ENCODE measurements around the gene MMD2.
A peak's percentile ranks its signal among the peaks of the same experiment; 100 is the strongest.
"Not testable (repeated sequence)": the region's sequence is repeated elsewhere in the genome, so short reads cannot be mapped to it uniquely, and the experiment has no call there.

Gene MMD2

DNA sequence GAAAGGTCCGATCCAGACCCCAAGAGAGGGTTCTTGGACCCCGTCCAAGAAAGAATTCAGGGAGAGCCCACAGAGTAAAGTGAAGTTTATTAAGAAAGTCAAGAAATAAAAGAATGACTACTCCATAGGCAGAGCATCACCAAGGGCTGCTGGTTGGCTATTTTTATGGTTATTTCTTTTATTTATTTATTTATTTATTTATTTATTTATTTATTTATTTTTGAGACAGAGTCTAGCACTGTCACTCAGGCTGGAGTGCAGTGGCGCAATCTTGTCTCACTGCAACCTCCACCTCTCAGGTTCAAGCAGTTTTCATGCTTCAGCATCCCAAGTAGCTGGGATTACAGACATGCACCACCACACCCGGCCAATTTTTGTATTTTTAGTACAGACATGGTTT is 65.8 kb downstream of the MMD2 start:
- DNase-seq: not testable (repeated sequence)

DNA sequence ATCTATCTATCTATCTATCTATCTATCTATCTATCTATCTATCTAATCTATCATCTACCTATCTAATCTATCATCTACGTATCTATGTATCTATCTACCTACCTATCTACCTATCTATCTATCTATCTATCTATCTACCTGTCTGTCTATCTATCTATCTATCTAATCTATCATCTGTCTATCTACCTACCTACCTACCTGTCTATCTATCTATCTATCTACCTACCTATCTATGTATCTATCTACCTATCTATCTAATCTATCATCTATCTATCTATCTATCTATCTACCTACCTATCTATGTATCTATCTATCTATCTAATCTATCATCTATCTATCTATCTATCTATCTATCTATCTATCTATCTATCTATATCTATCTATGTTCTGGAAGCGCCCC is 67.5 kb downstream of the MMD2 start:
- not testable (repeated sequence) for DNase-seq

DNA sequence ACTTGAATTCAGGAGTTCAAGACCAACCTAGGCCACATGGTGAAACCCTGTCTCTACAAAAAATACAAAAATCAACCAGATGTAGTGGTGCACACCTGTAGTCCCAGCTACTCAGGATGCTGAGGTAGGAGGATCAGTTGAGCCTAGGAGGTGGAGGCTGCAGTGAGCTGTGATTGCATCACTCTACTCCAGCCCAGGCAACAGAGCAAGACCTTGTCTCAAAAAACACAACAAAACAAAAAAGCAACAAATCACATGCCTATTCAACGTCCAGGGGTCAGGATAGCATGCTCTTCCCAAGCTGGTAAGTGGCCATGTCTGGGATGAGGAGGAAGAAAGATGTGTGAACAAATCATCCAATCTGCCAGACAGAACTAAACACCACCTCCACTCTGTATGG is 69.3 kb downstream of the MMD2 start:
- no peak for DNase-seq

DNA sequence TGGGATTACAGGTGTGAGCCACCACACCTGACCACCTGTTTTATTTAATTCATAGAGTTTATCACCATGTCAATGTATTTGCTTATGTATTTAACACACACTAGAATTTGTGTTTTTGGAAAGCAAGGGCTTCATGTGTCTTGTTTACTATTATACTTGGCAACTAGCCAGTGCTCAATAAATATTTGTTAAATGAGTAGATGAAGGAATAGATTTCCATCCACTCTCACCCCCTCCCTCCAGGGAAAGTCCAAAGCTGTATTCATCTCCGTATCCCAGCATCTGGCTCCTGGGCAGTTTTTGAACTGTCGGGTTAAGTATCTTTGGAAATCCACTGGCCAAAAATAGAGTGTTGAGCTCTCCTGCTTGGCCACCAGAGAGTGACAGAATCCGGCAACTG is 70.8 kb downstream of the MMD2 start:
- DNase-seq: no peak

DNA sequence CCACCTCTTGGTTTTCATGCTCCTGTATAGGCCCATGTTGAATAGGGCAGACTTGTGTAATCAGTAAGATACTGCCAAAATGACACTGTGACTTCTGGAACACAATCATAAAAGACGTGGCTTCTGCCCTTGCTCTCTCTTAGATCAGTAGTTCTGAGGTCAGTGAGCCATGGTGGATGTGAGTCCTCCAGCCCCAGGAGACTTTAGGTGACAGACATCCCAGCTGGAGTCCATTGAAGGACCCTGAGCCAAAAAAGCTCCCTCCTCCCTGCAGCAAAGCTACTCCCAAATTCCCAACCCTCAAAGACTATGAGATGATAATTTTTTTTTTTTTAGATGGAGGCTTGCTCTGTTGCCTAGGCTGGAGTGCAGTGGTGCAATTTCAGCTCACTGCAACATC is 72.3 kb downstream of the MMD2 start:
- no peak for DNase-seq

DNA sequence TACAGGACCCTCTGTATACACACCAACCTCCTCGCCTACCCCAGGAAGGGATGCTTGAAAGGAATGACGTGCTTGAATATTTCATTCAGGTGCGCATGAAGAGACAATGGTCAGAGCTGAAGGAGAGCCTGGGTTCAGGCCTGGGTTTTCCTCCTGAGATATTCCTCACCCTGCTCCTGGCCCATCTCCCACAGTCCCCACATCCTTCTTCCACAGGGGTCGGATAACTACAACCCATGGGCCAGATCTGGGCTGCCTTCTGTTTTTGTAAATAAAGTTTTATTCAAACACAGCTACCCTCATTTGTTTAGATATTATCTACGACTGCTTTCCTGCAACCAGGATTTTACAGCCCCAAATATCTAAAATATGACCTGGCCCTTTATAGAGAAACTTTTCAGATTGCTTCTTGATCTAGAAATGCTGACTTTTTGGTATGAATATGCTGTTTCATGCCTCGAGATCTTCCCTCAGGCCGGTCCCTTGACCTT is 73.6 kb downstream of the MMD2 start:
- no peak for DNase-seq

DNA sequence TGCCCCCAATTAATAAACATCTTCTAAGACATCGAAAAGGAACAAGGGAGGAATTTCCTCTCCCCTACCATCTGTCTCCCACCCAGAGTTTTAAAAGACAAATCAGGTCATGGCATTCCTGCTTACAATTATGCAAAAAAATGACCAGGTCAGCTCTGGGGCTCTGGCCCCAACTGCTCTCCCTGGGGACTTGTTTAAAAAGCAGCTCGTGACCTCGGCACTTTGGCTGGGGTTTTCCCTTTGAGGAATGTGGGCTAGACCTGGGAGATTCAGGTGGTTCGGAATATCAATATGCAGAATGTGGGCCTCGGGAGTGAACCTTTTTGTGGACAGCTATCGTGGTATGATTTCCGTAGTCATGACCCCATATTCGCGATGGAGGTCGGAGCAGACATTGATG is 74.8 kb downstream of the MMD2 start:
- no peak for DNase-seq

DNA sequence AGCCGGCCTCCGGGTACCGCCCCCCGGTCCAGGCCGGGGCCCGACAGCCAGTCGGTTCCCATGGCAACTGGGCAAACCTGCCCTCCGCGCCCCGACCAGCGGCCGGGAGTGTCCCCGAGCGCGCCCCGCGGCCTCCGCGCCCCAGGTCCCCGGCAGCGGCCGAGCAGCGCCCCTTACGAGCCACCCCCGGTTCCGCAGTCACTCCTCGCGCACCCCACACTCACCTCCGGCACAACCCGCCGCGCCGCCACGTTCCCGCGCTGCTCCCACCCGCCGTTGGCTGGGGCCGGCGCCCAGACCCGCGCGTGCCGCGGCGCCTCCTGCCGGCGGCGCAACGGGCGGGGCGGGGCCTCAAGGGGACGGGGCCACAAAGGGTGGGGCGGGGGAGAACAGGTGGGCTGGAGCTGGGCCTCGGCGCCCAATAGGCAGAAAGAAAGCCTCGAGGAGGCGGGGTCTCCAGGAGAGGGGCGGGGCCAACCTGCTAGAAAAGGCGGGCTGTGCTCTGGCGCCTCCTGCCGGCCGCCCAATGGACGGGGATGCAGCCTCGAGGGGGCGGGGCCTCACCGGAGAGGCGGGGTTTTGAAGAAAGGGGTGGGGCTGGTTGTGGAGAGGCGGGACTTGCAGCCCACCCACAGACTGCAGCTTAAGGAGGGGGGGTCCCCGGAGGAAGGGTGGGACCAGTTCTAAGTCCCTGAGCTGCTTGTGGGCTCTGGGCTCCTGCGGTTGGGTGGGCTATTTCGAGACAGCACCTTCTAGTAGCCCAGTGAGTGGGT is 75.4 kb downstream of the MMD2 start, which contains the start of gene RADIL:
Gene RADIL (minus strand): TSS at position 345 of the 773 bp plus-strand sequence. CDS start 5,577 bp downstream, outside the sequence.
- DNase-seq: peak; percentile 87

DNA sequence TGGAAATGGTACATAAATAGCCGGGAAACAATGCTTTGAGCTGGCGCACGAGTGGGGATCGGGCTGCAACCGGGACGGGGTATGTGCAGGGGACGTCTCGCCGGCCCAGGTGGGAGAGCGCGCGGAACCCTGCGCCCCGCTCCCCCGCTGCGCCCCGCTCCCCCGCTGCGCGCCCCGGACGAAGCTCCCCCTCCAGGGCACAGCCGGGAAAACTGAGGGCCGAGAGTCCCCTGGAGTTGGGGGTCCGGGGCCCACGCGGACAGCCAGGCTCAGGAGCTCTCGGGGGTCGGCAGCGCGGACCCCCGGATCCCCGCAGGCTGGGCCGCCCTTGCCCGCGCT is 76.0 kb downstream of the MMD2 start:
- no peak for DNase-seq

DNA sequence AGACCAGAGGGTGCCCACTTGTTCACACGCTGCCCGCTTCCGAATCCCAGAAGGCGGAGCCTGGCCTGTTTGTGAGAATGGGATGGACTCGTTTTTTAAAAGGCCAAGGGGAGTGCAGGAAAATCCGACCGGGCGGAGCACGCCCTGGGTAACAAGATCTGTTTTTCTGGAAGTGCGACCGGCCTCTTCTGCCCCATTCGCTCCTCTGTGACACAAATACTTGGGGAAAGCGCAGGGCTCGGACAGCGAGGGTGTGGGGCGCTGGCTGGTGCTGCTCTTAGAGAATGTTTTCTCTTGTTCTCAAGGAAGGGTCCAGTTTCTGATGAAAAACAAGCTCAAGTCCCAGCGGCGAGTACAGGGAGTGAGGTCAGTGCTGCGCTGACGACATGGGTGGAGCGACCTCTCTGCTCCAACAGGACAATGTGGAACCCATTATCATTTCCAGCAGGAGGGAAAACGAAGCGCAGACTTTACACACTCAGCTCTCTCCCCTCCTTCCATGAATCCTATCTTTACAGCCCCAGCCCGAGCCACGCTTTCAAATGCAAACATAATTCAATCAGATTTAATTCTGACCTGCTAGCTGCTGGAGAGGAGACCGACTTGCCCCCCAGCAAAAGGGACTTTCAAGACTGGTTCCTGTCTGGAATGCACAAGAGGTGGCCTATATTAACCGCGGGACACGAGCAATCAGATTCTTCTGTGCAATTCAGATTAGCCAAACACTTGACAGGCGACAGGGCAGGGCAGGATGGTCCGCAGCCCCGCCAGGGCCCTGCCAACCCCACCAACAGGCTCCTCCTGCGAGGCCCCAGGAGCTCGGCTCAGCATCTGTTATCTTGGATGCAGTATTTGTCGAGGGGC is 76.6 kb downstream of the MMD2 start:
- DNase-seq: peak; percentile 22

DNA sequence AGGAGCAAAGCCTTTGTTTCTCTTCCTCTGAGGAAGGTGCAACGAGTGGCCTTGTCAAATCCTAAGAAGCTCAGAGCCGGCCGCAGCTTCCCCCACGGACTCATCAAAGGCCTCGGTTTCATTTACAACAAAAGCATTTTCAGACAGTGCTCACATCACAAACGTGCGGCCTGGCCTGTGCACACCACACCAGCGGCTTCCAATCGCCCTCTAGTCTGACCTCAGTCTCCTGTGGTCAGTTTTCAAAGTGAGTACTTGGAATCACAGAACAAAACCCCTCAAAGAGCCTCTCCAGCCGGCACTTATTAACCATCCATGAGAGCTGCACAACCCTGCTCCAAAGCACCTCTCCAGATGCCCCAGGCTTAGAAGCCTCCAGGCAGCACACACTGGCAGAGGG is 78.8 kb downstream of the MMD2 start:
- DNase-seq: no peak

DNA sequence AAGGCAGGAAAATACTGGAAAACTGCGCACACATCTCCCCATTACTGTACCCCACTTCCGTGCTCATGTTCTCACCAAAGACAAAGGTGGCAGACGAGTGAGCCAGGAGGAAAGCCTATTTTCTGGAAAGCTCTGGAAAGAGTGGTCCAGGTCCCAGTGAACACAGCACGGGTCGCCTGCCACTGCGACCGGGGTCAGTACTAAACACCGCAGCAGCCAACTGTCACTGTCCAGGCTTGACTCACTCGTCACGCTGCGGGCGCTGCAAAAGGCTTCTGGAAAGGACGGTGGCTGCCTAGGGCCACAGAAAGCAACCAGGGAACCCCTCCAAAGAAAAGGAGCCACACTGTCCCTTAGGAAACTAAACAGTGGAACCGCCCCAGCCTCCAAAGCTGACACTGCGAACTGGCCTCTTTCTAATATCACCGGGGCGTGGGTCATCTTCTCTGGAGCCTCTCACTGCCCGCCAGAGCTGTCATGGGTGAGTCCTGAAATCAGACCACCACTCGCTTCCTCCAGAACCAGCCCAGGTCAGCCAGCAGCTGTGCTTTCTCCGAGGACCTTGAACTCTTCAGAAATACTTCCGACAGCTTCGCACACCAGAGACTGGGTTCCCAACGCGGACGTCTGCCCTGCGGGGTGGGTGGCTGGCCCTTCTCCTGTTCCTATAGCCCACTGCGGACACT is 79.4 kb downstream of the MMD2 start:
- DNase-seq: no peak

DNA sequence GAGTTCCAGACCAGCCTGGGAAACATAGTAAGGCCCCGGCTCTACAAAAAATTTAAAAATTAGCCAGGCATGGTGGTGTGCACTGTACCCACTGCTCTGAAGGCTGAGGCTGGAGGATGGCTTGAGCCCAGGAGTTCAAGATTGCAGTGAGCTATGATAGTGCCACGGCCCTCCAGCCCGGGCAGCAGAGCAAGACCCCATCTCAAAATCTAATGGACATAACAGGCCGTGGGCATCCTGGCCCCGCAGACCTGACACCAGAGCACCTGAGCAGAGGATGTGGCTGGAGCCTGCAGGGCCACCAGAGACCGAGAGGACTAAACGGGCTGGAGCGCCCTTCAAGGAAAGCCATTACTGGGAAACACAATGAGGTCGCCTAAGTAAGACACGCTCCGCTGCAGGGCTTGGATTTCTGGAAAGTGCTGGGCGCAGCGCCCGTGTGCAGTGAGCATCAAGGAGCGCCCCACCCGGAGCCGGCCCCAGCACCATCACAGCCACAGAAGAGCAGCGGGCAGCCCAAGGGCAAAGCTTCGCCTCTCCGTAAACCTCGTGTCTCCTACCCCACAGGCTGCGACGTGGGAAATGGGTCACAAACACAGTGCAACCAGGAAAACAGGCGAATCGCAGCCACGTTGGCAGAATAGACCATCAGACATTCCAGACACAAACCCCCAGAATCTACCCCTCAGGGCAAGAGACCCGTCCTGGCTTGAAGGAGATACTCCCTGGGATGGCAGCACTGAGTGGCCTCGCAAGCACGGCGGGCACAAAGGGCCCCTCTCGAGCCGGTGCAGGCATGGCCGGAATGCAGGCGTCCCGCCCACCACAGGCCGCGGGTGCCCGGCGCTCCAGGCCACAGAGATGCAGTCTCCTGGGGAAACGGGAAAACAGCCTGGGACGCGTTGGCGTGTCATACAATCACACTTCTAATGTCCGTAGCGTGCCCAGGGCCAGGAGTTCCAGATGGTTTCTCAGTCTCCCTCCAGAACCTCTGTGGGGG is 80.4 kb downstream of the MMD2 start:
- no peak for DNase-seq

DNA sequence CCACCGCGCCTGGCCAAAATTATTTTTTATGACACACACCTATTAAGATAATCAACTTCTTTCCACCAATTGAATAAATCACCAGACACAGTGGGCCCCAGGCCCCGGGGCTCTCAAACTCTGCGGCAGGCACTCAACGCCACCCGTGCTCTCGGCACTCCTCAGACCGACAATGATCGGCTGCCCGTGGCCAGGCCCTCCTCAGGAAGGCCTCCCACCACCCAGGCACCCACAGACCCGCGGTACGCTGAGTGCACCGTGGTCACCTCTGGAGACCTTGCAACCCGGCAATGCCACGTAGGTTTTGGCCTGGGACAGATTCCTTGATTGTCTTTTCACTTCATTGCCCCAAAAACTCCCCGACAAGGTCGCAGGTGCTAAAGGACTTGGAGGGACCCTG is 82.4 kb downstream of the MMD2 start:
- DNase-seq: no peak

DNA sequence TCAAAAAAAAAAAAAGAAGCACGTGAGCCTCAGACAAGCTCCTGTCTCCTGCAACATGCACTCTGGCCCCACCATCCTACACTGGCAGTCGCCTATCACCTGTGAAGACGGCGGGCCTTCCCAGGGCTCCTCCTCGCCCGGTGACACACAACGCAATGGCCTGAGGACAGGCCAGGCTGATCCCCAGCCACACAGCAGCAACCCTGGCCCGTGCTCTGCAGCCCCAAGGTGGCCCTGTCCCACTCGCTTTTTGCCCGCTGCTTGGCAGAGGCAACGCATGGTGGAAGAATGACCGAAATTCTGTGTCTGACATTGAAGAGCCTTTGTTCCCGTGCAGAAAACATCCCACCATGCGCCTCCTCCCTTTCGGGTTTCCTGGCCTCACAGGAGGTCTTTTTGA is 83.6 kb downstream of the MMD2 start:
- DNase-seq: no peak

DNA sequence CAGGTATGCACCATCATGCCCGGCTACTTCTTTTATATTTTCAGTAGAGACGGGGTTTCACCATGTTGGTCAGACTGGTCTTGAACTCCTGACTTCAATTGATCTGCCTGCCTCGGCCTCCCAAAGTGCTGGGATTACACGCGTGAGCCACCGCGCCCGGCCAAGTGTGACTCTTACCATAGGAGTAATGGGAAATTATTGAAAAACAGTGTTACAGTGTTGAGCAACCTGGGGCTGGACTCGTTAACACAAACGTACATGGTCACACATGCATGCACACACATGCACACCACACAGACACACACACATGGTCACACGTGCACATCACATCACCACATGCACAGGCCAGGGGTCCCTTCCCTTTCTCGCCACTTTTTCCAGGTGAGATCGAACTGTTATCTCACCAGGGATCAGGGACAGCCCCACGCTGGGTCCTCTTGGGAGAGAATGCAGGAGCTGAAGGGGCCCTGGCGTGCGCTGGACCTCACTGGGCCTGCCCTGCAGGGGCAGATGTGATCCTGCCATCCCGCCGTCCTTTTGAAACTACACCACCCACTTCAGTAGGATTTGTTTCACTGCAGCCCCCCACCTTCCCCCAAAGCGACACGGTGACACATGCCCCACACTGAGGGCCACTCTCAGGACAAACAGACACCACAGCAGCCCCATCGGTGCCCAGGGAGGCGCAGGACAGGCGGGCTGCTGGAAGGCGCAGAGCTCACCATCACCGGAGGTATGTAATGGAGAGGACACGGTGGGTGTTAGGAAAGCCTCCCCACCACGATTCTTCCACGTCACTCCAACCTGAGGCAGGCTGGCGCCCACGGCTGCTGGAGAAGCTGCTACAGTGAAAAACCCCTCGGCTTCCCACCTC is 85.7 kb downstream of the MMD2 start:
- DNase-seq: no peak

DNA sequence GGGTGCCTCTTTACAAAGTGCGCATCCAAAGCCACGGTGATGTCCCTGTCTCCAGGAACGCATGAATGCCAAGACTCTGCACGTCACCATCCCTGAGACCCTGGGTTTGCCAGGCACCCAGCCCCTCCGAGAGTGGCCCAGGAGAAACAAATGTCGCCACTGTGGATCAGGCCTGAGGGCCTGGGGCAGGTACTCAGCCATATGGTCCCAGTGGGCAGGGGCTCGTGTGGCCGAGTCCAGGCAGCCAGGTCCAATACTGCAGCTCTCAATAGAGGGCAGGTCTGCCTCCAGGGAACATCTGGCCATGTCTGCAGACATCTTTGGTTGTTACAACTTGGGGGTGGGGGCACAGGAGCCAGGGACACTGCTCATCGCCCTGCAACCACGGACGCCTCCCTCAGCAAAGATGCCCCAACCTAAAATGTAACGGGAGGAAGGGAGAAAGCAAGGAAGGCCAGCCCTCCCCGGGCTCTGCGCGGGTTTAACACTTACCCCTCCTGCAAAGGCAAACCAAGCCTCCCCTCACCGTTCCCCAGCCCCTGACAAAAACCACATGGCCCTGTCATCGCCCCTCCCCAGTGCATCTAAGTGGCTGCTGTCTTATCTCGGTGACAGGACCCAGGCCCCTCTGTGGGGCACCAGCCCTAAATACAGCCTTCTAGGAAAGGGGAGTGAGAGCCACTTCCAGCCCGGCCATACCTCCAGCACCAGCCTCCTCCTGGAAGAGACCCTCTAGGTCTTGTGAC is 86.9 kb downstream of the MMD2 start:
- no peak for DNase-seq

DNA sequence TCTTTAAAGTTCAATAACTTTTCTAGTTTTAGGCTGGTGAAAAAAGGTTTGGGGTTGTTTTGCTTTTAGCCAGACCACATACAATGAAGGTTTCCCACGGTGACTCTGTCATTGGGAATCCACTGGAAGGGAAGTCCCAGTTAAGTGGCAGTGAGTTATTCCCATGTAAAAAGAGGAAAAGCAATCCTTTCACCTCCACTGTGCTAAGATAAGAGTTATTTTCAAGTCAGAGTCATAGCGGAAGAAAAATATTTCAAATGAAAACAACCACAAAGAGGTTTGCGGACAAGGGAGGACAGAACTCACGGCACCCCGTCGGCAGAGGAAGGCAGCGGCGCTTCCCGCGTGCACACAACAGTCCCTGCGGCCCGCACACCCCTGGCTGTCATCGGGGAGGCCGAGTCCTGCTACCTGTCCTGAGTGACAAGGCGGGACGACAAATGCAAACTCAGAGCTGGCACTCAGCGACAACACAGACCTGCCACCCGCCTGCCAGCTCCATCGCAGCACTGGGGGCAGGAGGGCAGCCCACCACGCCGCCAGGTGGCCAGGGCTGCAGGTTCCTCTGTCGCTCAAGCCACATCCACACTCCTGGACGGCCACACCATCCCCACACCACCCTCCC is 87.8 kb downstream of the MMD2 start:
- DNase-seq: no peak

DNA sequence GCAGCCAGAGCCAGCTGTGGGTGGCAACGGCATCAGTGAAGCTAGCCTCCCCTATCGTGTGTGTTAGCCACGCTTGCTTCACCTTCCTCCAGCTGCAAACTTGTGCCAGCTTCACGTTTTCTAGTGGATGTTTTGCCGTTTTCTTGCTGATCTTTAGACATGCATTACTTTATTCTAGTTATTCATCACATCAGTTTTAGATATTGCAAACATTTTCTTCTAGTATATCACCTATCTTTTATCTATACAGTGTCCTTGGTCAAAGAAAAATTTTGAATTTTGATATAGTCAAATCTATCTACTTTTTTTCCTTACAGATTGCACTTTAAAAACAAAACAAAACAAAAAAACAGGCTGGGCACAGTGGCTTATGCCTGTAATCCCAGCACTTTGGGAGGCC is 90.5 kb downstream of the MMD2 start:
- no peak for DNase-seq

Data from activated T-cell treated with anti-CD3 and anti-CD28 coated beads, Interleukin-2, amount 50 U/mL, for 1 hour (primary cell).